ENCODE data around the gene TEPSIN. TPM values are rescaled to one million over a fixed set of nuclear protein-coding genes. Genes with fewer than 3 reads are reported as not detected.

TEPSIN gene
- polyA plus RNA-seq, 1 donor (not counting 4 experiments of a cell fraction or from before 2014, with no cell fraction given), result 7.1 TPM

DNA sequence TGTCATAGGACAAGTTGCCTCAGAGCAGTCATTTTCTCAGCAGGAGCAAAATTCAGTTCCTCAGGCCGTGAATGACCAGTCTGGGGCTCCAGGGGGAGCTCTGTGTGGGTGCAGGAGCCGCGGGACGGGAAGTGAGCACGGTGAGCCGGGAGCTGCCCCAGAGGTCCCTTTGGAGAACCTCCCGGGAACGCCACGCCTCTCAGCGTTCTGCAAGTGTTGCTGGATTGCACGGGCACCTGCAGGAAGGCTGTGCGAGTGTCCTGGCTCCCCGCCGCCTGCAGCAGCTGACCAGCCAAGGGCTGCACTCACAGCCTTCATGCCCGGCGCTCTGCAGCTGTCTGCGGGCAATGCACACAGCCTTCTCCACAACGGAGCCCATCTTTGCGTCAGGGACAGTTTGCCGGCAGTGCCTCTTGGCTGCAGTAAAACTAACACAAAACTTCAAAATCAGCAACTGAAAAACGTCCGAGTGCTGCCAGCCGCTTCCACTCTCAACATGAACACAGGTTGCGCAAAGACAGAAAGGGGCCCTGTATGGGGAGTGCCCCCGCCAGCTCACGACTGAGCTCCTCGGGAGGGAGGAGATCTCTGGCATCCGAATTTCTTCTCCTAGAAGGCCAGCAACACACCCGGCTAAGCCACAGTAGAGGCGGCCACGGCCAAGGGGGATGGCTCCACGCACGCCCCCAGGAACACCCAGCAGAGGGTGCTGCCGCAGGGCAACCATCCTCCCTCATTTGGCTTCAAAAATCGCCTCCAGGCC is 16.3 kb upstream of the TEPSIN start:
- H3K9ac ChIP-seq (ENCODE audit: control insufficient read depth, extremely low read depth, insufficient read depth, low read length), result no peak overlapping the region
- no peaks in the 10 kb centered on the region for H3K27me3 ChIP-seq (ENCODE audit: control insufficient read depth, extremely low read depth, insufficient read depth, low read length)
- H3K9me3 ChIP-seq (ENCODE audit: control insufficient read depth, low read depth, low read length), result no peaks in the 10 kb centered on the region
- peak; percentile 61 for FAIRE-seq
- peaks cover 12% of the 10 kb centered on the region for H4K20me1 ChIP-seq (ENCODE audit: control insufficient read depth, extremely low read depth, insufficient read depth, low read length)
- dilution Hi-C loops (cut with MboI; ENCODE audit: extremely low pct_ligation_motif_present, low sequenced_read_pairs), result no loop called here
- TF ChIP-seq, protein P1, sequence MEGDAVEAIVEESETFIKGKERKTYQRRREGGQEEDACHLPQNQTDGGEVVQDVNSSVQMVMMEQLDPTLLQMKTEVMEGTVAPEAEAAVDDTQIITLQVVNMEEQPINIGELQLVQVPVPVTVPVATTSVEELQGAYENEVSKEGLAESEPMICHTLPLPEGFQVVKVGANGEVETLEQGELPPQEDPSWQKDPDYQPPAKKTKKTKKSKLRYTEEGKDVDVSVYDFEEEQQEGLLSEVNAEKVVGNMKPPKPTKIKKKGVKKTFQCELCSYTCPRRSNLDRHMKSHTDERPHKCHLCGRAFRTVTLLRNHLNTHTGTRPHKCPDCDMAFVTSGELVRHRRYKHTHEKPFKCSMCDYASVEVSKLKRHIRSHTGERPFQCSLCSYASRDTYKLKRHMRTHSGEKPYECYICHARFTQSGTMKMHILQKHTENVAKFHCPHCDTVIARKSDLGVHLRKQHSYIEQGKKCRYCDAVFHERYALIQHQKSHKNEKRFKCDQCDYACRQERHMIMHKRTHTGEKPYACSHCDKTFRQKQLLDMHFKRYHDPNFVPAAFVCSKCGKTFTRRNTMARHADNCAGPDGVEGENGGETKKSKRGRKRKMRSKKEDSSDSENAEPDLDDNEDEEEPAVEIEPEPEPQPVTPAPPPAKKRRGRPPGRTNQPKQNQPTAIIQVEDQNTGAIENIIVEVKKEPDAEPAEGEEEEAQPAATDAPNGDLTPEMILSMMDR (optimal IDR thresholded peaks at IDR 0.05 in 1 of 3, IDR thresholded peaks at IDR 0.05 in 1 of 3, conservative IDR thresholded peaks at IDR 0.05 in 1 of 3; ENCODE audit: extremely low read depth in 1 of 3, insufficient read depth in 2 of 3, low read length in 3 of 3), result peak; percentile 56 to 71 (median 68)
- TF ChIP-seq EZH2 (IDR thresholded peaks at IDR 0.05; ENCODE audit: low read length), result no peak
- H3K9me1 ChIP-seq (ENCODE audit: control insufficient read depth, extremely low read depth, insufficient read depth, low read length), result no peaks in the 10 kb centered on the region
- H3K27ac ChIP-seq (ENCODE audit: control insufficient read depth, insufficient read depth, low read length), result no peak overlapping the region
- no peak for DNase-seq (ENCODE audit: low read depth, low spot score)
- H2AFZ ChIP-seq (ENCODE audit: control insufficient read depth, low read length), result no peak overlapping the region
- H3K36me3 ChIP-seq (ENCODE audit: control insufficient read depth in 2 of 2, extremely low read depth in 1 of 2, insufficient read depth in 2 of 2, low read length in 2 of 2), result peaks cover 23 to 31% of the 10 kb centered on the region in 2 experiments
- no peak overlapping the region for H3K4me3 ChIP-seq (ENCODE audit: control insufficient read depth in 2 of 3, extremely low read depth in 1 of 3, insufficient read depth in 2 of 3, low read depth in 1 of 3, low read length in 3 of 3)
- H3K4me1 ChIP-seq (ENCODE audit: control insufficient read depth, extremely low read depth, insufficient read depth, low read length), result peaks cover 14% of the 10 kb centered on the region
- peaks cover 4% of the 10 kb centered on the region for H3K79me2 ChIP-seq (ENCODE audit: control insufficient read depth, insufficient read depth, low read length)
- H3K4me2 ChIP-seq (ENCODE audit: control insufficient read depth, extremely low read depth, insufficient read depth, low read depth, low read length), result peak overlapping the region; percentile 60

DNA sequence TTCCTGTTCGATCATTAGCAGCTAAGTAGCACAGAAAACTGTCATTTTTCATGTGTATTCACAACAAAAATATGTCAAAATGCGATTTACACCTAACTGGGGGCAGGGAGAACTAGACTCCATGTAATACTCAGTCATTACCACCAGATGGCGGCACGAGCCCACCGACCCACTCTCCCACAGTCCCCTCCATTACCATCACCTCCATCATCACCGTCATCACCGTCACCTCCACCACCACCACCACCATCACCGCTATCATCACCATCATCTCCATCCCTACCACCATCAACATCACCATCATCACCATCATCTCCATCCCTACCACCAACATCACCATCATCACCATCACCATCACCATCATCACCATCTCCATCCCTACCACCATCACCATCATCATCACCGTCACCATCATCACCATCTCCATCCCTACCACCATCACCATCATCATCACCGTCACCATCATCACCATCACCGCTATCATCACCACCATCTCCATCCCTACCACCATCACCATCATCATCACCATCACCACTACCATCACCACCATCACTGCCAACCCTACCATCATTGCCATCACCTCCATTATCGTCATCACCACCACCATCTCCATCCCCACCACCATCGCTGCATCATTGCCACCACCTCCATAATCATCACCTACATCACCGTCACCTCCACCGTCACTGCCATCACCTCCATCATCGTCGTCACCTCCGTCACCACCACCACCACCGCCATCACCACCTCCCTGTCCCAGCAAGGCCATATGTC is 14.7 kb upstream of the TEPSIN start:
- no peak for DNase-seq (ENCODE audit: low read depth, low spot score)

More for the DNA sequence above, 14.7 kb upstream of the TEPSIN start:
- H3K27ac ChIP-seq (ENCODE audit: control insufficient read depth, insufficient read depth, low read length), result no peak overlapping the region
- TF ChIP-seq, protein P1 (optimal IDR thresholded peaks at IDR 0.05 in 1 of 3, IDR thresholded peaks at IDR 0.05 in 1 of 3, conservative IDR thresholded peaks at IDR 0.05 in 1 of 3; ENCODE audit: extremely low read depth in 1 of 3, insufficient read depth in 2 of 3, low read length in 3 of 3), result peak; percentile 71 to 96 (median 75)
- TF ChIP-seq EZH2 (IDR thresholded peaks at IDR 0.05; ENCODE audit: low read length), result no peak
- dilution Hi-C loops (cut with MboI; ENCODE audit: extremely low pct_ligation_motif_present, low sequenced_read_pairs), result no loop called here
- no peak overlapping the region for H3K4me3 ChIP-seq (ENCODE audit: control insufficient read depth in 2 of 3, extremely low read depth in 1 of 3, insufficient read depth in 2 of 3, low read depth in 1 of 3, low read length in 3 of 3)
- H3K79me2 ChIP-seq (ENCODE audit: control insufficient read depth, insufficient read depth, low read length), result peaks cover 4% of the 10 kb centered on the region
- H3K4me1 ChIP-seq (ENCODE audit: control insufficient read depth, extremely low read depth, insufficient read depth, low read length), result peaks cover 14% of the 10 kb centered on the region
- no peak overlapping the region for H2AFZ ChIP-seq (ENCODE audit: control insufficient read depth, low read length)
- peaks cover 12 to 27% of the 10 kb centered on the region in 2 experiments for H3K36me3 ChIP-seq (ENCODE audit: control insufficient read depth in 2 of 2, extremely low read depth in 1 of 2, insufficient read depth in 2 of 2, low read length in 2 of 2)
- no peaks in the 10 kb centered on the region for H3K27me3 ChIP-seq (ENCODE audit: control insufficient read depth, extremely low read depth, insufficient read depth, low read length)
- H3K9ac ChIP-seq (ENCODE audit: control insufficient read depth, extremely low read depth, insufficient read depth, low read length), result no peak overlapping the region
- H3K9me3 ChIP-seq (ENCODE audit: control insufficient read depth, low read depth, low read length), result no peaks in the 10 kb centered on the region
- FAIRE-seq, result peak; percentile 86
- peaks cover 12% of the 10 kb centered on the region for H4K20me1 ChIP-seq (ENCODE audit: control insufficient read depth, extremely low read depth, insufficient read depth, low read length)
- H3K4me2 ChIP-seq (ENCODE audit: control insufficient read depth, extremely low read depth, insufficient read depth, low read depth, low read length), result no peak overlapping the region
- no peaks in the 10 kb centered on the region for H3K9me1 ChIP-seq (ENCODE audit: control insufficient read depth, extremely low read depth, insufficient read depth, low read length)
